ENCODE measurements around the gene CALCB. TPM values are rescaled to one million over a fixed set of nuclear protein-coding genes. Genes with fewer than 3 reads are reported as not detected.
"Not testable (repeated sequence)": the region's sequence is repeated elsewhere in the genome, so short reads cannot be mapped to it uniquely, and the experiment has no call there.

CALCB gene
- total RNA-seq, 8 experiments from 2014 or later = 0.28 to 24.2 (median 7.1) TPM

GRCh38 chr11:15055620-15056356 is 17.6 kb upstream of the CALCB start:
- peaks cover 6 to 10% of the 10 kb centered on the region in 2 donors for H3K4me1 ChIP-seq (replicated peaks in 1 of 2)
- no peak overlapping the region for H3K4me3 ChIP-seq
- WGBS, 10 experiments = 8 to 92% (median 61%) methylated on average over 1 to 3 of the region's 3 CpGs
- no peak overlapping the region for H3K27ac ChIP-seq
- no peak for ATAC-seq (replicated peaks in 6 of 8)
- in situ Hi-C loops (cut with MboI; ENCODE audit: low pct_unique_long_range_greater_than_20kb in 2 of 9, low sequenced_read_pairs in 9 of 9, unreplicated experiment in 9 of 9) = loop anchor here in 1 of 9 experiments (25.0 kb wide), 1 partner anchor 143 kb away; no protein-coding TSS in a partner anchor

GRCh38 chr11:15057329-15057728 is 16.1 kb upstream of the CALCB start:
- peak in 3 of 8 experiments; percentile 24 to 85 (median 46) for ATAC-seq (replicated peaks in 6 of 8)
- WGBS, 10 experiments = 60 to 100% (median 84%) methylated on average over 1 of the region's 1 CpG; no CpG with 5 or more reads in 6 of the 10 experiments
- in situ Hi-C loops (cut with MboI; ENCODE audit: low pct_unique_long_range_greater_than_20kb in 2 of 9, low sequenced_read_pairs in 9 of 9, unreplicated experiment in 9 of 9) = loop anchor here in 1 of 9 experiments (25.0 kb wide), 1 partner anchor 145 kb away; no protein-coding TSS in a partner anchor
- H3K4me3 ChIP-seq = no peak overlapping the region
- H3K27ac ChIP-seq = no peak overlapping the region
- H3K4me1 ChIP-seq (replicated peaks in 1 of 2) = peaks cover 6 to 10% of the 10 kb centered on the region in 2 donors

GRCh38 chr11:15059132-15059915 is 14.1 kb upstream of the CALCB start:
- Histone ChIP-seq H3K27ac (no peak overlapping the region), H3K4me3 (no peak overlapping the region), H3K4me1 (replicated peaks in 1 of 2) (peaks cover 0 to 3% of the 10 kb centered on the region in 2 donors)
- WGBS, 10 experiments = 0 to 100% (median 83%) methylated on average over 1 to 2 of the region's 2 CpGs; no CpG with 5 or more reads in 2 of the 10 experiments
- in situ Hi-C loops (cut with MboI; ENCODE audit: low pct_unique_long_range_greater_than_20kb in 2 of 9, low sequenced_read_pairs in 9 of 9, unreplicated experiment in 9 of 9) = loop anchor here in 1 of 9 experiments (25.0 kb wide), 1 partner anchor 147 kb away; no protein-coding TSS in a partner anchor
- ATAC-seq (replicated peaks in 6 of 8) = peak in 5 of 8 experiments; percentile 84 to 98 (median 93)

GRCh38 chr11:15062599-15062998 is 10.8 kb upstream of the CALCB start:
- WGBS, 10 experiments = 35 to 90% (median 48%) methylated on average over 2 to 8 of the region's 9 CpGs; no CpG with 5 or more reads in 2 of the 10 experiments
- Histone ChIP-seq H3K4me3 (no peak overlapping the region), H3K4me1 (replicated peaks in 1 of 2) (peaks cover 0 to 3% of the 10 kb centered on the region in 2 donors), H3K27ac (no peak overlapping the region)
- peak in 4 of 8 experiments; percentile 51 to 84 (median 70) for ATAC-seq (replicated peaks in 6 of 8)
- in situ Hi-C loops (cut with MboI; ENCODE audit: low pct_unique_long_range_greater_than_20kb in 2 of 9, low sequenced_read_pairs in 9 of 9, unreplicated experiment in 9 of 9) = loop anchor here in 1 of 9 experiments (25.0 kb wide), 1 partner anchor 150 kb away; no protein-coding TSS in a partner anchor

GRCh38 chr11:15069751-15070150 is 3.6 kb upstream of the CALCB start:
- WGBS, 10 experiments = 90 to 100% (median 100%) methylated on average over 1 to 2 of the region's 7 CpGs; no CpG with 5 or more reads in 6 of the 10 experiments
- ATAC-seq (replicated peaks in 6 of 8); H3K27ac ChIP-seq; H3K4me1 ChIP-seq (replicated peaks in 1 of 2); H3K4me3 ChIP-seq: not testable (repeated sequence)
- in situ Hi-C loops (cut with MboI; ENCODE audit: low pct_unique_long_range_greater_than_20kb in 2 of 9, low sequenced_read_pairs in 9 of 9, unreplicated experiment in 9 of 9) = loop anchor here in 2 of 9 experiments (10.0 to 25.0 kb wide), 2 partner anchors 155 to 157 kb away; no protein-coding TSS in a partner anchor

GRCh38 chr11:15071556-15072255 is 1.7 kb upstream of the CALCB start:
- peaks cover 0 to 3% of the 10 kb centered on the region in 2 donors for H3K4me1 ChIP-seq (replicated peaks in 1 of 2)
- in situ Hi-C loops (cut with MboI; ENCODE audit: low pct_unique_long_range_greater_than_20kb in 2 of 9, low sequenced_read_pairs in 9 of 9, unreplicated experiment in 9 of 9) = loop anchor here in 2 of 9 experiments (10.0 to 25.0 kb wide), 2 partner anchors 157 to 159 kb away; no protein-coding TSS in a partner anchor
- 37 to 100% (median 91%) methylated on average over 2 to 22 of the region's 32 CpGs; no CpG with 5 or more reads in 2 of the 10 experiments for WGBS, 10 experiments
- no peak overlapping the region for H3K4me3 ChIP-seq
- no peak for ATAC-seq (replicated peaks in 6 of 8)
- H3K27ac ChIP-seq = no peak overlapping the region

DNA sequence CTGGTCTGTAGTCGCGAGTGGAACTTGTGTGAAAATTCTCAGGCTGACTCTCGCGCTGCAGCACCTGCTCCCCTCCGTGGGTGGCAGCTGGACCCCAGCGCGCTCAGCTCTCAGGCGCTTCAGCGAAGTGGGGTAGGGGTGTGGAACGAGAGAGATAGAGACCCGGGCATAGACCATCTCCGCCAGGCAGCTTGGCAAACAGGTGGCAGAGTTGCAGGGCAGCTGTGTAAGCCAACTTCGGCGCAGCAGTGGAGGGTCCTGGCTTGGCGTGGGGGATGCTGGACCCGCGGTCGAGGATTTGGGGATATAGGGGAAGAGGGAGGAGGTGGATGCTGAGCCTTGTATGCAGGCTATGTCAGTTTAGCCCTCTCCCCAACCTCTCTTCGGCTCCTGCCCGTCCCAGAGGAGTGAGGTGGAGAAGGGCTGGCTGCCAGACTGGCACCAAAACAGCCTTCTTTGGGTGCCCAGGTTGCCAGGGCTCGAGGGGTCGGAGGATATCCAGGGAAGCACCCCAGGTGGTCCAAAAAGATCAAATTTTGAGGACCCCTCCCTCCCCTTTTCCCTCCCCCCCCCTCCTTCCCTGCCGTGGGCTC is 746 bp upstream of the CALCB start:
- in situ Hi-C loops (cut with MboI; ENCODE audit: low pct_unique_long_range_greater_than_20kb in 2 of 9, low sequenced_read_pairs in 9 of 9, unreplicated experiment in 9 of 9) = loop anchor here in 2 of 9 experiments (10.0 to 25.0 kb wide), 2 partner anchors 158 to 160 kb away; no protein-coding TSS in a partner anchor
- Histone ChIP-seq H3K4me3 (peak overlapping the region; percentile 42 to 52 (median 47)), H3K4me1 (replicated peaks in 1 of 2) (peaks cover 0 to 3% of the 10 kb centered on the region in 2 donors), H3K27ac (no peak overlapping the region)
- WGBS, 10 experiments = 60 to 80% (median 74%) methylated on average over 1 to 11 of the region's 23 CpGs; no CpG with 5 or more reads in 6 of the 10 experiments
- no peak for ATAC-seq (replicated peaks in 6 of 8)

GRCh38 chr11:15074206-15075161 is 1.1 kb downstream of the CALCB start:
- Histone ChIP-seq H3K4me1 (replicated peaks in 1 of 2) (peaks cover 0 to 3% of the 10 kb centered on the region in 2 donors), H3K27ac (no peak overlapping the region), H3K4me3 (peak overlapping the region; percentile 42 to 52 (median 47))
- in situ Hi-C loops (cut with MboI; ENCODE audit: low pct_unique_long_range_greater_than_20kb in 2 of 9, low sequenced_read_pairs in 9 of 9, unreplicated experiment in 9 of 9) = loop anchor here in 3 of 9 experiments (10.0 to 25.0 kb wide), 2 partner anchors 160 to 162 kb away; no protein-coding TSS in a partner anchor
- ATAC-seq (replicated peaks in 6 of 8) = peak; percentile 84 to 92 (median 85)
- 0 to 20% (median 8%) methylated on average over 1 to 18 of the region's 33 CpGs; no CpG with 5 or more reads in 1 of the 10 experiments for WGBS, 10 experiments

DNA sequence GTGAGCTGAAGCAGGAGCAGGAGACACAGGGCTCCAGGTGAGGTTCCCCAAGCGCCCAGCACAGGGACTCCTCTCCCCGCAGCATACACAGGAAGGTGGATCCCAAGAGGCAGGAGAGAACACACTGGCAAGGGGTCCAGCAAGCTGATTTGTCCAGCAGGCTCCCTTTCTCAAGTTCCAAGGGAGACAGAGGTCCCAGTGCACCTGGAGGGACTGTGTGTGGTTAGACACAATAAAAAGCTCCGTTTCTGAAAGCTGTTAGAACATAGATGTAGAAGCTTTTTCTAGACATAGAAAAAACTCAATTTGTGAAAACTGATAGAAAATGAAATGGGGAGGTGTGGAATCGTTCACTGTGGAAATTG is 1.8 kb downstream of the CALCB start:
- H3K4me1 ChIP-seq (replicated peaks in 1 of 2) = peaks cover 0 to 3% of the 10 kb centered on the region in 2 donors
- 0 to 64% (median 50%) methylated on average over 1 to 2 of the region's 4 CpGs; no CpG with 5 or more reads in 3 of the 10 experiments for WGBS, 10 experiments
- ATAC-seq (replicated peaks in 6 of 8) = no peak
- in situ Hi-C loops (cut with MboI; ENCODE audit: low pct_unique_long_range_greater_than_20kb in 2 of 9, low sequenced_read_pairs in 9 of 9, unreplicated experiment in 9 of 9) = loop anchor here in 2 of 9 experiments (10.0 to 25.0 kb wide), 2 partner anchors 160 to 163 kb away; no protein-coding TSS in a partner anchor
- H3K27ac ChIP-seq = no peak overlapping the region
- H3K4me3 ChIP-seq = no peak overlapping the region

GRCh38 chr11:15091175-15091574 is 17.8 kb downstream of the CALCB start:
- no peak for ATAC-seq (replicated peaks in 6 of 8)
- in situ Hi-C loops (cut with MboI; ENCODE audit: low pct_unique_long_range_greater_than_20kb in 2 of 9, low sequenced_read_pairs in 9 of 9, unreplicated experiment in 9 of 9) = loop anchor here in 1 of 9 experiments (25.0 kb wide), 1 partner anchor 179 kb away; no protein-coding TSS in a partner anchor
- no peaks in the 10 kb centered on the region for H3K4me1 ChIP-seq (replicated peaks in 1 of 2)
- no peak overlapping the region for H3K4me3 ChIP-seq
- H3K27ac ChIP-seq = no peak overlapping the region

GRCh38 chr11:15091625-15092024 is 18.2 kb downstream of the CALCB start:
- Histone ChIP-seq H3K27ac (no peak overlapping the region), H3K4me1 (replicated peaks in 1 of 2) (no peaks in the 10 kb centered on the region), H3K4me3 (no peak overlapping the region)
- WGBS, 10 experiments = 40 to 100% (median 79%) methylated on average over 1 of the region's 1 CpG; no CpG with 5 or more reads in 4 of the 10 experiments
- ATAC-seq (replicated peaks in 6 of 8) = no peak
- in situ Hi-C loops (cut with MboI; ENCODE audit: low pct_unique_long_range_greater_than_20kb in 2 of 9, low sequenced_read_pairs in 9 of 9, unreplicated experiment in 9 of 9) = loop anchor here in 1 of 9 experiments (25.0 kb wide), 1 partner anchor 179 kb away; no protein-coding TSS in a partner anchor
